ENCODE data around the gene TTC13.
A peak's percentile ranks its signal among the peaks of the same experiment; 100 is the strongest.

TTC13 gene

DNA sequence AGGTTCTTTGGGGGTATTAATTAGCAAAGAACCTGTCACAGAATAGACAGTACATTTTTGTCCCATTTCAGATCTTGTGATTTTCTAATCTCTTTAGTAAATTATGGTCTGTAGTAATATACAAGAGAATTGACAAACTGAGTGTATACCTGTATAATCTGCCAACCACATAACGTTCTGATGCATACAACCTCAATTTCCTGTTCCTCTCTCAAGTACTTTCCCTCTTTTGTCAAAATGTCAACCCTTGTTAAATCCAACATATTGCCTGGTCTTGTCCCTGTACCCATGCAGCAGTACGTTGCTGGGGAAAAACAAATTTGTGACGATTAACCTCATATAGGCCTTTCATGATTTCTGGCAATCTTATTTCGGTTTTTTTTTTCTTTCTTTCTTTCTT lies 1.3 kb upstream of the TTC13 start:
- Histone ChIP-seq H3K4me3 (ENCODE audit: control insufficient read depth in 1 of 7, extremely low read depth in 1 of 7, insufficient read depth in 4 of 7, low read depth in 2 of 7, low read length in 6 of 7) (peak overlapping the region in 4 of 7 experiments; percentile 5 to 98 (median 88)), H3K27ac (ENCODE audit: insufficient read depth in 1 of 2, low read depth in 1 of 2, low read length in 2 of 2, poor library complexity in 1 of 2, severe bottlenecking in 2 of 2) (peak overlapping the region in 1 of 2 experiments; percentile 72)

GRCh38 chr1:230979389-230979716 lies 692 bp upstream of the TTC13 start:
- CTCF ChIA-PET: interaction anchor here (1.0 to 1.2 kb wide), 5 partner anchors 9 to 232 kb away, joined by 3 to 4 read pairs (median 3); no protein-coding TSS in a partner anchor
- POLR2A ChIA-PET: no interaction called here

More for the DNA sequence above, 1.3 kb upstream of the TTC13 start:
- CTCF ChIA-PET: interaction anchor here (1.0 kb wide), 1 partner anchor 42 kb away, joined by 3 read pairs; no protein-coding TSS in a partner anchor
- 66% methylated on average over 4 of the region's 4 CpGs for WGBS (ENCODE audit: insufficient coverage)
- Histone ChIP-seq H3K4me1 (ENCODE audit: control extremely low read depth in 1 of 4, control insufficient read depth in 4 of 4, insufficient read depth in 4 of 4, low read length in 3 of 4) (peaks cover 16 to 31% (median 27%) of the 10 kb centered on the region in 4 experiments), H3K9me3 (ENCODE audit: control extremely low read depth in 1 of 5, control insufficient read depth in 4 of 5, insufficient read depth in 2 of 5, low read depth in 1 of 5, low read length in 4 of 5) (no peaks in the 10 kb centered on the region), H3K27me3 (replicated peaks in 2 of 5; ENCODE audit: control insufficient read depth in 4 of 5, insufficient read depth in 5 of 5, low read length in 4 of 5) (no peaks in the 10 kb centered on the region), H3K36me3 (ENCODE audit: control insufficient read depth in 4 of 4, insufficient read depth in 4 of 4, low read length in 3 of 4) (peaks cover 3 to 16% (median 8%) of the 10 kb centered on the region in 4 experiments)
- peak in 2 of 3 donors; percentile 18 to 25 for DNase-seq
- POLR2A ChIA-PET: no interaction called here

GRCh38 chr1:230977761-230978490 lies 735 bp downstream of the TTC13 start:
- peak; percentile 39 to 78 (median 72) for DNase-seq
- POLR2A ChIA-PET: no interaction called here

More at GRCh38 chr1:230979389-230979716, 692 bp upstream of the TTC13 start:
- H3K36me3 ChIP-seq (ENCODE audit: control insufficient read depth in 4 of 4, insufficient read depth in 4 of 4, low read length in 3 of 4): peaks cover 3 to 16% (median 8%) of the 10 kb centered on the region in 4 experiments
- DNase-seq: no peak
- H3K4me3 ChIP-seq (ENCODE audit: control insufficient read depth in 1 of 7, extremely low read depth in 1 of 7, insufficient read depth in 4 of 7, low read depth in 2 of 7, low read length in 6 of 7): peak overlapping the region; percentile 39 to 98 (median 87)
- H3K27ac ChIP-seq (ENCODE audit: insufficient read depth in 1 of 2, low read depth in 1 of 2, low read length in 2 of 2, poor library complexity in 1 of 2, severe bottlenecking in 2 of 2): peak overlapping the region; percentile 47 to 72
- WGBS (ENCODE audit: insufficient coverage): 8% methylated on average over 9 of the region's 12 CpGs
- no peaks in the 10 kb centered on the region for H3K27me3 ChIP-seq (replicated peaks in 2 of 5; ENCODE audit: control insufficient read depth in 4 of 5, insufficient read depth in 5 of 5, low read length in 4 of 5)
- no peaks in the 10 kb centered on the region for H3K9me3 ChIP-seq (ENCODE audit: control extremely low read depth in 1 of 5, control insufficient read depth in 4 of 5, insufficient read depth in 2 of 5, low read depth in 1 of 5, low read length in 4 of 5)
- peaks cover 16 to 31% (median 27%) of the 10 kb centered on the region in 4 experiments for H3K4me1 ChIP-seq (ENCODE audit: control extremely low read depth in 1 of 4, control insufficient read depth in 4 of 4, insufficient read depth in 4 of 4, low read length in 3 of 4)

DNA sequence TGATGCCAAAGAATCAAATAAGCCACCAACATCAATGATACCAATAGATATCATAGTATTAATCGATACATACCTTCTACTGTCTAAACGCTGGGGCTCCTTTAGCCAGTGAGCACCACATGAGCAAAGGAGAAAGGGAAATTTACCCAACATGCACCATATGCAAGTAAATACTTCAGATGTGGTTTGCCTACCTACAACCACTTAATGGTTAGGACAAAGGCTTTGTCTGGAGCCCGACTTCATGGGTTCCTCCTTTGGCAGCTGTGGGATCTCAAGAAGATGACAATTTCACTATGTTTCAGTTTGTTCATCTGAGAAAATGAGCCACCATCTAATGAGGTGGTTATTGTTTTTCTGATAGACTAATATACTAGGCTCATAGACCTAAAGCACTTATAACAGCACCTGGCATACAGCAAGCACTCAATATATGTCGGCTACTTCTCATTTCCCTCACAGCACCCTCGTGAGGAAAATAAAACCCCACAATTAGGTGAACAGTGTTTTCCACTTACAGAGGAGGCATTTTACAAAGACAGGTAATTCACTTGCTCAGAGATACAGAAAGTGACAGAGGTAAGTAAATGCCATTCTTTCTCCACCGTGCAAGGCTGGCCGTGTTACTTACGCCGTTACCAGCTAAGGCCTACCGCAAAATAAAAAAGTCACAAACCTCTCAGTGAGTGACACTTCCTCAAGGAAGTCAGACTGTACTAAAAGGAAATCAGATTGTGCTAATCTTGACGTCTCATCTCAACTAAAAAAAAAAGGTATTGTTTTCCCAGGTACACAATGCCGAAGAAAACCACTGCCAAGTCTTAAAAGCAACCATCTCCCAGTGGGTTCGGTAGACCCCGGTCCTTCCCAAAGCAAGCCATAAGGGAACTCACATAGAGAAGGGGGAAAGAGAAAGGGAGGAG lies 1.6 kb downstream of the TTC13 start:
- WGBS (ENCODE audit: insufficient coverage): 0% methylated on average over 6 of the region's 14 CpGs
- Histone ChIP-seq H3K27ac (ENCODE audit: insufficient read depth in 1 of 2, low read depth in 1 of 2, low read length in 2 of 2, poor library complexity in 1 of 2, severe bottlenecking in 2 of 2) (no peak overlapping the region), H3K4me1 (ENCODE audit: control extremely low read depth in 1 of 4, control insufficient read depth in 4 of 4, insufficient read depth in 4 of 4, low read length in 3 of 4) (peaks cover 24 to 47% (median 40%) of the 10 kb centered on the region in 4 experiments)

More at GRCh38 chr1:230977761-230978490, 735 bp downstream of the TTC13 start:
- Histone ChIP-seq H3K27ac (ENCODE audit: insufficient read depth in 1 of 2, low read depth in 1 of 2, low read length in 2 of 2, poor library complexity in 1 of 2, severe bottlenecking in 2 of 2) (no peak overlapping the region), H3K4me3 (ENCODE audit: control insufficient read depth in 1 of 7, extremely low read depth in 1 of 7, insufficient read depth in 4 of 7, low read depth in 2 of 7, low read length in 6 of 7) (peak overlapping the region; percentile 47 to 98 (median 87)), H3K27me3 (replicated peaks in 2 of 5; ENCODE audit: control insufficient read depth in 4 of 5, insufficient read depth in 5 of 5, low read length in 4 of 5) (no peaks in the 10 kb centered on the region), H3K4me1 (ENCODE audit: control extremely low read depth in 1 of 4, control insufficient read depth in 4 of 4, insufficient read depth in 4 of 4, low read length in 3 of 4) (peaks cover 18 to 39% (median 33%) of the 10 kb centered on the region in 4 experiments), H3K36me3 (ENCODE audit: control insufficient read depth in 4 of 4, insufficient read depth in 4 of 4, low read length in 3 of 4) (peaks cover 3 to 16% (median 7%) of the 10 kb centered on the region in 4 experiments), H3K9me3 (ENCODE audit: control extremely low read depth in 1 of 5, control insufficient read depth in 4 of 5, insufficient read depth in 2 of 5, low read depth in 1 of 5, low read length in 4 of 5) (no peaks in the 10 kb centered on the region)
- CTCF ChIA-PET: interaction anchor here (0.5 to 1.2 kb wide), 3 partner anchors 8 to 180 kb away, joined by 3 to 4 read pairs (median 3); no protein-coding TSS in a partner anchor
- 0% methylated on average over 31 of the region's 52 CpGs for WGBS (ENCODE audit: insufficient coverage)

GRCh38 chr1:230976360-230976759 lies 2.3 kb downstream of the TTC13 start:
- CTCF ChIA-PET: interaction anchor here (1.1 kb wide), 1 partner anchor 235 kb away, joined by 3 read pairs; no protein-coding TSS in a partner anchor
- POLR2A ChIA-PET: no interaction called here
- Histone ChIP-seq H3K4me3 (ENCODE audit: control insufficient read depth in 1 of 7, extremely low read depth in 1 of 7, insufficient read depth in 4 of 7, low read depth in 2 of 7, low read length in 6 of 7) (no peak overlapping the region), H3K27ac (ENCODE audit: insufficient read depth in 1 of 2, low read depth in 1 of 2, low read length in 2 of 2, poor library complexity in 1 of 2, severe bottlenecking in 2 of 2) (no peak overlapping the region), H3K9me3 (ENCODE audit: control extremely low read depth in 1 of 5, control insufficient read depth in 4 of 5, insufficient read depth in 2 of 5, low read depth in 1 of 5, low read length in 4 of 5) (no peaks in the 10 kb centered on the region), H3K36me3 (ENCODE audit: control insufficient read depth in 4 of 4, insufficient read depth in 4 of 4, low read length in 3 of 4) (peaks cover 3 to 10% (median 5%) of the 10 kb centered on the region in 4 experiments), H3K27me3 (replicated peaks in 2 of 5; ENCODE audit: control insufficient read depth in 4 of 5, insufficient read depth in 5 of 5, low read length in 4 of 5) (no peaks in the 10 kb centered on the region), H3K4me1 (ENCODE audit: control extremely low read depth in 1 of 4, control insufficient read depth in 4 of 4, insufficient read depth in 4 of 4, low read length in 3 of 4) (peaks cover 27 to 49% (median 41%) of the 10 kb centered on the region in 4 experiments)
- DNase-seq: no peak
- 60% methylated on average over 2 of the region's 4 CpGs for WGBS (ENCODE audit: insufficient coverage)

More for the DNA sequence above, 1.6 kb downstream of the TTC13 start:
- Histone ChIP-seq H3K36me3 (ENCODE audit: control insufficient read depth in 4 of 4, insufficient read depth in 4 of 4, low read length in 3 of 4) (peaks cover 3 to 14% (median 5%) of the 10 kb centered on the region in 4 experiments), H3K4me3 (ENCODE audit: control insufficient read depth in 1 of 7, extremely low read depth in 1 of 7, insufficient read depth in 4 of 7, low read depth in 2 of 7, low read length in 6 of 7) (peak overlapping the region in 6 of 7 experiments; percentile 75 to 98 (median 90)), H3K27me3 (replicated peaks in 2 of 5; ENCODE audit: control insufficient read depth in 4 of 5, insufficient read depth in 5 of 5, low read length in 4 of 5) (no peaks in the 10 kb centered on the region), H3K9me3 (ENCODE audit: control extremely low read depth in 1 of 5, control insufficient read depth in 4 of 5, insufficient read depth in 2 of 5, low read depth in 1 of 5, low read length in 4 of 5) (no peaks in the 10 kb centered on the region)
- ChIA-PET POLR2A (no interaction called here), CTCF (interaction anchor here (1.1 kb wide), 1 partner anchor 234 kb away, joined by 3 read pairs; no protein-coding TSS in a partner anchor)
- DNase-seq: peak; percentile 71 to 82 (median 77)

GRCh38 chr1:230975636-230976035 lies 3.0 kb downstream of the TTC13 start:
- Histone ChIP-seq H3K4me3 (ENCODE audit: control insufficient read depth in 1 of 7, extremely low read depth in 1 of 7, insufficient read depth in 4 of 7, low read depth in 2 of 7, low read length in 6 of 7) (no peak overlapping the region), H3K4me1 (ENCODE audit: control extremely low read depth in 1 of 4, control insufficient read depth in 4 of 4, insufficient read depth in 4 of 4, low read length in 3 of 4) (peaks cover 27 to 49% (median 40%) of the 10 kb centered on the region in 4 experiments), H3K27ac (ENCODE audit: insufficient read depth in 1 of 2, low read depth in 1 of 2, low read length in 2 of 2, poor library complexity in 1 of 2, severe bottlenecking in 2 of 2) (no peak overlapping the region), H3K36me3 (ENCODE audit: control insufficient read depth in 4 of 4, insufficient read depth in 4 of 4, low read length in 3 of 4) (peaks cover 3 to 9% (median 5%) of the 10 kb centered on the region in 4 experiments), H3K9me3 (ENCODE audit: control extremely low read depth in 1 of 5, control insufficient read depth in 4 of 5, insufficient read depth in 2 of 5, low read depth in 1 of 5, low read length in 4 of 5) (no peaks in the 10 kb centered on the region), H3K27me3 (replicated peaks in 2 of 5; ENCODE audit: control insufficient read depth in 4 of 5, insufficient read depth in 5 of 5, low read length in 4 of 5) (no peaks in the 10 kb centered on the region)
- ChIA-PET POLR2A (no interaction called here), CTCF (interaction anchor here (0.6 kb wide), 1 partner anchor 440 kb away, joined by 3 read pairs; no protein-coding TSS in a partner anchor)
- no peak for DNase-seq
- 93% methylated on average over 2 of the region's 3 CpGs for WGBS (ENCODE audit: insufficient coverage)

Data from common myeloid progenitor, CD34-positive (primary cell).